Mesenchymal stem cell (in vitro differentiated cells and primary cell): ENCODE data around the gene EXOC3L1.

Experiments used
- DNase-seq: peaks from one replicate; pipeline ENCODE4 v3.0.0-alpha.2; 2013
- H2AFZ ChIP-seq: one replicate; pipeline ENCODE4 v1.6.1; 2013; ENCODE audit warnings: low read depth, mild to moderate bottlenecking, control low read depth, inconsistent platforms, low read length, moderate library complexity
- H2AK5ac ChIP-seq: 2 replicates; pipeline ENCODE4 v1.6.1; 2013; ENCODE audit warnings: low read length, moderate library complexity, mild to moderate bottlenecking, inconsistent platforms; ENCODE audit not compliant: severe bottlenecking
- H2BK120ac ChIP-seq: one replicate; pipeline ENCODE4 v1.6.1; 2013; ENCODE audit warnings: low read depth, mild to moderate bottlenecking, inconsistent platforms, low read length, moderate library complexity
- H2BK12ac ChIP-seq, 2 experiments: one replicate each; pipeline ENCODE4 v1.6.1; 2013; ENCODE audit warnings: inconsistent platforms in 2 of 2, low read length in 2 of 2, mild to moderate bottlenecking in 2 of 2, moderate library complexity in 2 of 2, control low read depth in 1 of 2
- H2BK15ac ChIP-seq: one replicate; pipeline ENCODE4 v1.6.1; 2013; ENCODE audit warnings: mild to moderate bottlenecking, low read depth, inconsistent platforms; ENCODE audit not compliant: poor library complexity, severe bottlenecking
- H2BK5ac ChIP-seq: 2 replicates; pipeline ENCODE4 v1.6.1; 2013; ENCODE audit warnings: low read depth, mild to moderate bottlenecking, low read length, control low read depth, inconsistent platforms; ENCODE audit not compliant: poor library complexity, severe bottlenecking
- H3K14ac ChIP-seq, 2 experiments: one replicate each; pipeline ENCODE4 v1.6.1; 2013; ENCODE audit warnings: inconsistent platforms in 2 of 2, low read length in 2 of 2, control low read depth in 1 of 2, mild to moderate bottlenecking in 1 of 2, moderate library complexity in 1 of 2
- H3K18ac ChIP-seq, 2 experiments: one replicate each; pipeline ENCODE4 v1.6.1; 2013; ENCODE audit warnings: inconsistent platforms in 2 of 2, low read length in 2 of 2, control low read depth in 1 of 2, low read depth in 1 of 2, mild to moderate bottlenecking in 1 of 2
- H3K23ac ChIP-seq, 2 experiments: one replicate each; pipeline ENCODE4 v1.6.1; 2013; ENCODE audit warnings: inconsistent platforms in 2 of 2, low read length in 2 of 2, mild to moderate bottlenecking in 2 of 2, moderate library complexity in 2 of 2, control low read depth in 1 of 2
- H3K27ac ChIP-seq: 2 replicates; pipeline ENCODE4 v1.5.1; 2013; ENCODE audit warnings: mild to moderate bottlenecking, moderate library complexity, low read length, control low read depth, inconsistent platforms; ENCODE audit not compliant: poor library complexity, severe bottlenecking
- H3K27me3 ChIP-seq, 2 experiments: 2 replicates each; pipeline versions ENCODE4 v1.6.1 to v1.7.0; 2013; ENCODE audit warnings: low read length in 2 of 2, mild to moderate bottlenecking in 2 of 2, moderate library complexity in 2 of 2, control low read depth in 1 of 2, inconsistent platforms in 1 of 2; ENCODE audit not compliant: control insufficient read depth in 1 of 2, insufficient read depth in 1 of 2
- H3K36me3 ChIP-seq, 2 experiments: 2 replicates each; pipeline versions ENCODE4 v1.6.1 to v1.7.0; 2013; ENCODE audit warnings: low read length in 2 of 2, control low read depth in 1 of 2, inconsistent platforms in 1 of 2, low read depth in 1 of 2, mild to moderate bottlenecking in 1 of 2; ENCODE audit not compliant: insufficient read depth in 2 of 2, control insufficient read depth in 1 of 2
- H3K4ac ChIP-seq, 2 experiments: one replicate each; pipeline ENCODE4 v1.6.1; 2013; ENCODE audit warnings: inconsistent platforms in 2 of 2, low read length in 2 of 2, mild to moderate bottlenecking in 2 of 2, moderate library complexity in 2 of 2, control low read depth in 1 of 2, low read depth in 1 of 2
- H3K4me1 ChIP-seq: 2 replicates; pipeline ENCODE4 v1.6.1; 2013; ENCODE audit warnings: low read depth, low read length, control low read depth; ENCODE audit not compliant: control insufficient read depth, insufficient read depth
- H3K4me2 ChIP-seq: 2 replicates; pipeline ENCODE4 v1.6.1; 2013; ENCODE audit warnings: low read length, mild to moderate bottlenecking, inconsistent platforms; ENCODE audit not compliant: poor library complexity, severe bottlenecking
- H3K4me3 ChIP-seq, 2 experiments: 2 replicates each; pipeline versions ENCODE4 v1.5.1 to v1.7.0; 2013; ENCODE audit warnings: low read length in 2 of 2, mild to moderate bottlenecking in 2 of 2, control low read depth in 1 of 2, low read depth in 1 of 2; ENCODE audit not compliant: insufficient read depth in 1 of 2
- H3K79me1 ChIP-seq: replicated peaks from 2 replicates; pipeline ENCODE4 v1.6.1; 2013; ENCODE audit warnings: mild to moderate bottlenecking, control low read depth, low read length, inconsistent platforms; ENCODE audit not compliant: poor library complexity, severe bottlenecking
- H3K9ac ChIP-seq: 2 replicates; pipeline ENCODE4 v1.7.0; 2013; ENCODE audit warnings: mild to moderate bottlenecking, low read length, moderate library complexity
- H3K9me3 ChIP-seq: 2 replicates; pipeline ENCODE4 v1.7.0; 2013; ENCODE audit warnings: mild to moderate bottlenecking, low read length; ENCODE audit not compliant: control insufficient read depth
- H4K8ac ChIP-seq: one replicate; pipeline ENCODE4 v1.6.1; 2013; ENCODE audit warnings: inconsistent platforms, mild to moderate bottlenecking, low read length, moderate library complexity
- H4K91ac ChIP-seq: one replicate; pipeline ENCODE4 v1.6.1; 2013; ENCODE audit warnings: mild to moderate bottlenecking, low read length, inconsistent platforms
- WGBS: methylation state at CpG from one replicate; pipeline ENCODE4 v1.1.7; 2013; ENCODE audit warnings: mixed read lengths; 5-methylcytosine and 5-hydroxymethylcytosine counted together

The EXOC3L1 gene

GRCh38 chr16:67165121-67166078 lies 24.5 kb downstream of the EXOC3L1 start:
- Histone ChIP-seq H3K9me3 (no peaks in the 10 kb centered on the region), H4K91ac (no peak overlapping the region), H4K8ac (peak overlapping the region; percentile 19), H3K79me1 (peaks cover 7% of the 10 kb centered on the region), H3K4me3 (peak overlapping the region in 1 of 2 experiments; percentile 73), H3K14ac (no peak overlapping the region), H2BK12ac (no peak overlapping the region), H2AK5ac (no peak overlapping the region), H2BK120ac (no peak overlapping the region), H3K4me1 (peaks cover 54% of the 10 kb centered on the region), H3K18ac (peak overlapping the region in 1 of 2 experiments; percentile 64), H3K4ac (no peak overlapping the region), H3K36me3 (peaks cover 0 to 7% of the 10 kb centered on the region in 2 experiments), H3K9ac (peak overlapping the region; percentile 73), H2AFZ (no peak overlapping the region), H2BK5ac (no peak overlapping the region), H3K23ac (no peak overlapping the region), H2BK15ac (peak overlapping the region; percentile 93), H3K4me2 (peak overlapping the region; percentile 13), H3K27me3 (peaks cover 21 to 68% of the 10 kb centered on the region in 2 experiments), H3K27ac (no peak overlapping the region)
- 7% methylated on average over 76 of the region's 85 CpGs for WGBS
- DNase-seq, result peak; percentile 43

- Histone ChIP-seq H3K4me3 (peak within 1 kb of the TSS; percentile 49 to 73), H3K36me3 (peaks cover 0 to 7% of the 10 kb centered on the region in 2 experiments), H3K79me1 (peaks cover 7% of the 10 kb centered on the region), H3K27ac (no peak within 1 kb of the TSS), H4K8ac (peak within 1 kb of the TSS; percentile 19), H3K4me1 (peaks cover 55% of the 10 kb centered on the region), H3K9ac (peak within 1 kb of the TSS; percentile 73), H2AK5ac (no peak within 1 kb of the TSS), H2BK15ac (peak within 1 kb of the TSS; percentile 93), H3K4me2 (peak within 1 kb of the TSS; percentile 96), H2BK5ac (no peak within 1 kb of the TSS), H3K4ac (no peak within 1 kb of the TSS), H3K23ac (peak within 1 kb of the TSS in 1 of 2 experiments; percentile 47), H3K9me3 (no peaks in the 10 kb centered on the region), H3K14ac (no peak within 1 kb of the TSS), H3K27me3 (peaks cover 21 to 68% of the 10 kb centered on the region in 2 experiments), H4K91ac (peak within 1 kb of the TSS; percentile 43), H3K18ac (peak within 1 kb of the TSS; percentile 54 to 87), H2AFZ (no peak within 1 kb of the TSS), H2BK12ac (peak within 1 kb of the TSS; percentile 12 to 59), H2BK120ac (no peak within 1 kb of the TSS)
- DNase-seq, result no peak
- WGBS, result under 1% methylated on average over 25 of the region's 41 CpGs
Observed at GRCh38 chr16:67164599-67165061, 25.3 kb downstream of the EXOC3L1 start, which contains the start of gene HSF4. Gene HSF4, plus strand, starts transcription at chr16:67164745. Its CDS starts 67 bp downstream, at chr16:67164812.

- Histone ChIP-seq H2BK5ac (no peak overlapping the region), H2BK120ac (no peak overlapping the region), H3K79me1 (peaks cover 8% of the 10 kb centered on the region), H3K4me2 (peak overlapping the region; percentile 96), H3K14ac (no peak overlapping the region), H3K27me3 (peaks cover 21 to 67% of the 10 kb centered on the region in 2 experiments), H4K91ac (no peak overlapping the region), H3K18ac (no peak overlapping the region), H3K4me3 (peak overlapping the region in 1 of 2 experiments; percentile 62), H2BK15ac (peak overlapping the region; percentile 62), H3K36me3 (peaks cover 0 to 7% of the 10 kb centered on the region in 2 experiments), H2AK5ac (no peak overlapping the region), H2BK12ac (no peak overlapping the region), H3K9me3 (no peaks in the 10 kb centered on the region), H3K4me1 (peaks cover 52% of the 10 kb centered on the region), H3K9ac (peak overlapping the region; percentile 57), H2AFZ (no peak overlapping the region), H3K27ac (no peak overlapping the region), H3K4ac (no peak overlapping the region), H4K8ac (no peak overlapping the region), H3K23ac (no peak overlapping the region)
- 2% methylated on average over 29 of the region's 34 CpGs for WGBS
- DNase-seq, result peak; percentile 51
Observed at GRCh38 chr16:67163999-67164558, 25.9 kb downstream of the EXOC3L1 start.
